ENCODE measurements around the gene ZNF3.

ZNF3 gene

GRCh38 chr7:100066953-100067352 is 14.6 kb downstream of the ZNF3 start:
- no peak for DNase-seq (ENCODE audit: low spot score in 2 of 2)
- Histone ChIP-seq H3K36me3 (replicated peaks) (peaks cover 41% of the 10 kb centered on the region), H3K4me3 (no peak overlapping the region), H3K27me3 (ENCODE audit: low read depth) (no peaks in the 10 kb centered on the region), H3K9me3 (peaks cover 18% of the 10 kb centered on the region), H3K4me1 (no peaks in the 10 kb centered on the region)
- in situ Hi-C loops (cut with MboI; ENCODE audit: low sequenced_read_pairs), result no loop called here

- peaks cover 32% of the 10 kb centered on the region for H3K36me3 ChIP-seq (replicated peaks)
- DNase-seq (ENCODE audit: low spot score in 2 of 2), result no peak
- in situ Hi-C loops (cut with MboI; ENCODE audit: low sequenced_read_pairs), result no loop called here
Measured at GRCh38 chr7:100065452-100066186, 15.9 kb downstream of the ZNF3 start.

DNA sequence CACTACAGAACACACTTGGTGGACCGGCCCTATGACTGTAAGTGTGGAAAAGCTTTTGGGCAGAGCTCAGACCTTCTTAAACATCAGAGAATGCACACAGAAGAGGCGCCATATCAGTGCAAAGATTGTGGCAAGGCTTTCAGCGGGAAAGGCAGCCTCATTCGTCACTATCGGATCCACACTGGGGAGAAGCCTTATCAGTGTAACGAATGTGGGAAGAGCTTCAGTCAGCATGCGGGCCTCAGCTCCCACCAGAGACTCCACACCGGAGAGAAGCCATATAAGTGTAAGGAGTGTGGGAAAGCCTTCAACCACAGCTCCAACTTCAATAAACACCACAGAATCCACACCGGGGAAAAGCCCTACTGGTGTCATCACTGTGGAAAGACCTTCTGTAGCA is 17.4 kb downstream of the ZNF3 start:
- in situ Hi-C loops (cut with MboI; ENCODE audit: low sequenced_read_pairs), result no loop called here
- no peak for DNase-seq (ENCODE audit: low spot score in 2 of 2)
- Histone ChIP-seq H3K4me1 (no peaks in the 10 kb centered on the region), H3K9me3 (no peaks in the 10 kb centered on the region), H3K27me3 (ENCODE audit: low read depth) (no peaks in the 10 kb centered on the region), H3K4me3 (no peak overlapping the region), H3K36me3 (replicated peaks) (peaks cover 28% of the 10 kb centered on the region)

More at GRCh38 chr7:100065452-100066186, 15.9 kb downstream of the ZNF3 start:
- no peaks in the 10 kb centered on the region for H3K27me3 ChIP-seq (ENCODE audit: low read depth)
- no peak overlapping the region for H3K4me3 ChIP-seq
- H3K9me3 ChIP-seq, result peaks cover 5% of the 10 kb centered on the region
- H3K4me1 ChIP-seq, result no peaks in the 10 kb centered on the region

- Histone ChIP-seq H3K36me3 (replicated peaks) (peaks cover 30% of the 10 kb centered on the region), H3K9me3 (no peaks in the 10 kb centered on the region), H3K4me3 (no peak overlapping the region), H3K4me1 (no peaks in the 10 kb centered on the region), H3K27me3 (ENCODE audit: low read depth) (no peaks in the 10 kb centered on the region)
- in situ Hi-C loops (cut with MboI; ENCODE audit: low sequenced_read_pairs), result no loop called here
- DNase-seq (ENCODE audit: low spot score in 2 of 2), result no peak
Measured at GRCh38 chr7:100063376-100063775, 18.1 kb downstream of the ZNF3 start.

DNA sequence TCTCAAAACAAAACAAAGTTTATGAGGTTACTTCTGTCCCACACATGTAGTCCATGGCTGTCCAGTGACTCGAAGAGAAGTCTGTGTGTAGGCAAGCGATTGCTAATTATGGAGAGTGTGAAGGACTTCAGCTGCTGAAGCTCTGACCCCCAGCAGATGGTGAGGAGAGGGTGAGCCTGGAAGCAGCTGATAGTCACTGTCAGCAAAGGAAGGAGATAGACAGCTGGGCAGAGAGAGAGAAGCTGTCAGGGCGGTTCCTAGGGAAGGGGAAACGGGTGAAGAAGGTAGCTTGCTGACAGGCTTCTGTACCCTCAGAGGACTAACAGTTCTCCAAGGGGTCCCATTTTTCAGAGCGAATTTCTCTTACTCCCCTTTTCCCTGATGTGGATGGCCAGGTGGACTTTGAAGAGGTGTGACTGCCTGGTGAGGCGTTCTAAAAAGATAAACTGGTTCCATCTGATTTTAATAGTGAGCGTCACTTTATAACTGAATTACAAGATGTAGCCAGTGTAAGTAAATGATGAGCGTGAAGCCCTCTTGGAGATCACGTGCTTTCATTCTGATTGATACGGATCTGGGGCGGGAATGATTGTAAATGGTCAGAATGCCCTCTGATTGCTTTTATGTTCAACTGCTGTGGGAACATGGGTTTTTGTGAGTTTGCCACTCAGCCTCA is 19.9 kb downstream of the ZNF3 start:
- Histone ChIP-seq H3K27me3 (ENCODE audit: low read depth) (no peaks in the 10 kb centered on the region), H3K9me3 (no peaks in the 10 kb centered on the region), H3K4me3 (no peak overlapping the region), H3K4me1 (no peaks in the 10 kb centered on the region), H3K36me3 (replicated peaks) (peaks cover 47% of the 10 kb centered on the region)
- in situ Hi-C loops (cut with MboI; ENCODE audit: low sequenced_read_pairs), result no loop called here
- no peak for DNase-seq (ENCODE audit: low spot score in 2 of 2)

- H3K4me3 ChIP-seq, result no peak overlapping the region
- H3K9me3 ChIP-seq, result no peaks in the 10 kb centered on the region
- in situ Hi-C loops (cut with MboI; ENCODE audit: low sequenced_read_pairs), result no loop called here
- no peaks in the 10 kb centered on the region for H3K4me1 ChIP-seq
- DNase-seq (ENCODE audit: low spot score in 2 of 2), result no peak
- H3K36me3 ChIP-seq (replicated peaks), result peaks cover 42% of the 10 kb centered on the region
- H3K27me3 ChIP-seq (ENCODE audit: low read depth), result no peaks in the 10 kb centered on the region
Measured at GRCh38 chr7:100059251-100059739, 22.2 kb downstream of the ZNF3 start.

- in situ Hi-C loops (cut with MboI; ENCODE audit: low sequenced_read_pairs), result no loop called here
- no peaks in the 10 kb centered on the region for H3K9me3 ChIP-seq
- no peaks in the 10 kb centered on the region for H3K4me1 ChIP-seq
- no peaks in the 10 kb centered on the region for H3K27me3 ChIP-seq (ENCODE audit: low read depth)
- H3K4me3 ChIP-seq, result no peak overlapping the region
- DNase-seq (ENCODE audit: low spot score in 2 of 2), result no peak
- peaks cover 33% of the 10 kb centered on the region for H3K36me3 ChIP-seq (replicated peaks)
Measured at GRCh38 chr7:100057006-100057405, 24.5 kb downstream of the ZNF3 start.

GRCh38 chr7:100053215-100053614 is 28.3 kb downstream of the ZNF3 start:
- Histone ChIP-seq H3K4me3 (no peak overlapping the region), H3K4me1 (peaks cover 9% of the 10 kb centered on the region), H3K36me3 (replicated peaks) (peaks cover 16% of the 10 kb centered on the region), H3K9me3 (no peaks in the 10 kb centered on the region), H3K27me3 (ENCODE audit: low read depth) (no peaks in the 10 kb centered on the region)
- in situ Hi-C loops (cut with MboI; ENCODE audit: low sequenced_read_pairs), result no loop called here
- DNase-seq (ENCODE audit: low spot score in 2 of 2), result peak; percentile 38 to 48

DNA sequence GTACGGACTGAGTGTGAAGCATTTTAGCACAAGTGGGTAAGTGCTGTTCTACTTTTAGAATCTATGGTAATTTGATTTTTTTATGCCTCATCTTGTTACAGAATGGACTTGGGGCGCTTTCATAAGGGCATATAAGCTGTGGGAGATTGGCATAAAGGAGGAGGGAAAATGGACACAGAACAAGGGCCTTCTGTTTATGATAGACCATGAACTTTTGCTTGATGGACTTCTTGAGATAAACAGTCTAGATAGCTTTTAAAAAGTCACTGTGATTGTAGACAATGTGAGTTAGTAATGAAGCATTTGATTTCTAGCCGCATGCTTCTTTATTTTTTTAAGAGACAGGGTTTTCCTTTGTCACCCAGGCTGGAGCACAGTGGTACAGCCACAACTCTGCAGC is 29.9 kb downstream of the ZNF3 start:
- Histone ChIP-seq H3K4me3 (no peak overlapping the region), H3K27me3 (ENCODE audit: low read depth) (no peaks in the 10 kb centered on the region), H3K36me3 (replicated peaks) (no peaks in the 10 kb centered on the region), H3K4me1 (peaks cover 9% of the 10 kb centered on the region), H3K9me3 (no peaks in the 10 kb centered on the region)
- DNase-seq (ENCODE audit: low spot score in 2 of 2), result no peak
- in situ Hi-C loops (cut with MboI; ENCODE audit: low sequenced_read_pairs), result no loop called here

GRCh38 chr7:100049441-100050291 is 31.9 kb downstream of the ZNF3 start, which contains the start of gene ZSCAN21:
ZSCAN21 (plus strand) TSS chr7:100049774; CDS start chr7:100057007, 7,233 bp downstream.
- Histone ChIP-seq H3K36me3 (replicated peaks) (no peaks in the 10 kb centered on the region), H3K4me3 (peak within 1 kb of the TSS; percentile 89), H3K4me1 (peaks cover 9% of the 10 kb centered on the region), H3K27me3 (ENCODE audit: low read depth) (no peaks in the 10 kb centered on the region), H3K9me3 (no peaks in the 10 kb centered on the region)
- in situ Hi-C loops (cut with MboI; ENCODE audit: low sequenced_read_pairs), result no loop called here
- peak; percentile 74 to 90 for DNase-seq (ENCODE audit: low spot score in 2 of 2)

GRCh38 chr7:100048680-100049079 is 32.8 kb downstream of the ZNF3 start:
- Histone ChIP-seq H3K27me3 (ENCODE audit: low read depth) (no peaks in the 10 kb centered on the region), H3K9me3 (no peaks in the 10 kb centered on the region), H3K36me3 (replicated peaks) (no peaks in the 10 kb centered on the region), H3K4me3 (no peak overlapping the region), H3K4me1 (peaks cover 9% of the 10 kb centered on the region)
- no peak for DNase-seq (ENCODE audit: low spot score in 2 of 2)
- in situ Hi-C loops (cut with MboI; ENCODE audit: low sequenced_read_pairs), result no loop called here

GRCh38 chr7:100044718-100045117 is 36.8 kb downstream of the ZNF3 start:
- in situ Hi-C loops (cut with MboI; ENCODE audit: low sequenced_read_pairs), result no loop called here
- no peaks in the 10 kb centered on the region for H3K36me3 ChIP-seq (replicated peaks)
- no peaks in the 10 kb centered on the region for H3K27me3 ChIP-seq (ENCODE audit: low read depth)
- H3K4me3 ChIP-seq, result no peak overlapping the region
- H3K9me3 ChIP-seq, result no peaks in the 10 kb centered on the region
- H3K4me1 ChIP-seq, result peaks cover 5% of the 10 kb centered on the region
- peak in 1 of 2 experiments; percentile 24 for DNase-seq (ENCODE audit: low spot score in 2 of 2)

DNA sequence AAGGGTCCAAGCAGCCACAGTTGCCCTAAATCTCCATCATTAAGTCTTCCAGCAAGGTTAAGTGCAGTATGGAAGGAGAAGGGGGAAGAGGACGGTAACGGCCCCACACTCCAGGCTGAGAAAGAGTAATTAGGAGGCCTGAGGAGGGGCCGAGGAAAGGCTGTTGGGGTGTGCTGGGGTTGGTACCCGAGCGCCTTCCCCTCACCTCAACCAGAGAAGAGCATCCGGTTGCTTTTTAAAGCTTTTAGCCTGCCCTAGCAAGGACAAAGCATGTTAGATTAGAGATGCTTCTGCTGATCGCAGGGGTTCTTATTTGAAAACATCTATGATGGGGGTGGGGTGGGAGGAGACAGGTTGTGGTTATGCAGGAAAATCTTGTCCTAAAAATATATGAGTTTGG is 40.9 kb downstream of the ZNF3 start:
- Histone ChIP-seq H3K9me3 (no peaks in the 10 kb centered on the region), H3K36me3 (replicated peaks) (peaks cover 4% of the 10 kb centered on the region), H3K27me3 (ENCODE audit: low read depth) (no peaks in the 10 kb centered on the region), H3K4me3 (no peak overlapping the region), H3K4me1 (no peaks in the 10 kb centered on the region; the same call in 1 of the 2 replicates)
- in situ Hi-C loops (cut with MboI; ENCODE audit: low sequenced_read_pairs), result no loop called here
- DNase-seq (ENCODE audit: low spot score in 2 of 2), result no peak

Data from HAP-1 (cell line).